ENCODE measurements around the gene AKTIP. TPM values are rescaled to one million over a fixed set of nuclear protein-coding genes. Genes with fewer than 3 reads are reported as not detected.

AKTIP gene
- total RNA-seq, 1 experiment from 2014 or later: 23.5 TPM

DNA sequence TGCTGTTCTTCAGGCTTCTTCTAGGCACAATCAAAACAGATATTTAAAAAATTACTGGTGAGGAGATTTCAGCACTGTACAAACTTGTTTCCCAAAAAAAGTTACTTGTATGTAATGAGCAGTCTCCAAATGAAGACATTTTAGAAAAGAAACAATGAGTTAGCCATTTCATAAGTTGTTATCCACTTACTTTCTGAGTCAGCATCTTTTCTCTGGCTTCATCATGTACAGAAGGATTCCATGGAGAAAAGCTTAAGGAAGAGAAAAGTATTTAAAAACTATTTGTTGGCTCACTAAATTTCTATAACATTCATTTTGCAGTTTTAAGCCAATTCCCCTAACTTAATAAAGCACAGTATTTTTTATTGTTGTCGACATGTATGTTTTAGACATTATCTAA, 10.5 kb downstream of the AKTIP start (continued):
- TF ChIP-seq, protein P1, sequence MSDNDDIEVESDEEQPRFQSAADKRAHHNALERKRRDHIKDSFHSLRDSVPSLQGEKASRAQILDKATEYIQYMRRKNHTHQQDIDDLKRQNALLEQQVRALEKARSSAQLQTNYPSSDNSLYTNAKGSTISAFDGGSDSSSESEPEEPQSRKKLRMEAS (IDR thresholded peaks at IDR 0.05): no peak
- no peak for TF ChIP-seq EZH2phosphoT487 (IDR thresholded peaks at IDR 0.05; ENCODE audit: borderline replicate concordance)
- no peak for TF ChIP-seq POLR2AphosphoS5 (IDR thresholded peaks at IDR 0.05; ENCODE audit: low read depth, low read length)

DNA sequence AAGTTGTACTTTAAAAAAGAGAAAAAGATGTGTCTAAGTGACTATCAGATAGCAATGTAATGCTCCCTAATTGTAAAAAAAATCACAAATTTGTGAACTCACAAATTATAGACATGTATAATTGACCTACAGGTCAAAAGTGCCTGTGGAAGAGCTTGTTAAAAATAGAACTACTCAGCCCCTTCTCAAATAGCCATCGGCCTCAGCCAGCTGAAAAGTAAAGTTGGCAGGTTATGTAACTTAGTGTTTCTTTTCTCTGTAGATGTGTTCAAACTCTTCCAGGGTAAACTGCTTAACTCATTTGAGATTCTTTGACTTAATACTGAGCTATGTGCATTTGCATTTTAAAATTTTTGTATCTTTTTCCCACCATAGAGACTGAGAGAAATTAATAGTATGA, 13.3 kb downstream of the AKTIP start:
- H3K27me3 ChIP-seq (ENCODE audit: insufficient read depth, low read length): no peaks in the 10 kb centered on the region
- no TSS peak for BruUV-seq (replicated peaks)
- H3K4me1 ChIP-seq (ENCODE audit: control insufficient read depth in 1 of 2, insufficient read depth in 2 of 2, low read length in 2 of 2): no peaks in the 10 kb centered on the region
- ChIA-PET RAD21 (ENCODE audit: low non-redundant PET in 1 of 2, low total read pairs in 2 of 2, uncharacterized antibody in 2 of 2, unreplicated experiment in 2 of 2) (no interaction called here), POLR2A (no interaction called here), CTCF (no interaction called here)
- no peak overlapping the region for H3K9ac ChIP-seq (ENCODE audit: low read length)
- no peaks in the 10 kb centered on the region for H3K79me2 ChIP-seq (ENCODE audit: insufficient read depth, low read length)
- no peak for TF ChIP-seq SRF (IDR thresholded peaks at IDR 0.05; ENCODE audit: low read depth)
- TF ChIP-seq, protein P1 (IDR thresholded peaks at IDR 0.05): no peak
- TF ChIP-seq RAD21 (IDR thresholded peaks at IDR 0.05; ENCODE audit: low read depth): no peak
- TF ChIP-seq, protein P2, sequence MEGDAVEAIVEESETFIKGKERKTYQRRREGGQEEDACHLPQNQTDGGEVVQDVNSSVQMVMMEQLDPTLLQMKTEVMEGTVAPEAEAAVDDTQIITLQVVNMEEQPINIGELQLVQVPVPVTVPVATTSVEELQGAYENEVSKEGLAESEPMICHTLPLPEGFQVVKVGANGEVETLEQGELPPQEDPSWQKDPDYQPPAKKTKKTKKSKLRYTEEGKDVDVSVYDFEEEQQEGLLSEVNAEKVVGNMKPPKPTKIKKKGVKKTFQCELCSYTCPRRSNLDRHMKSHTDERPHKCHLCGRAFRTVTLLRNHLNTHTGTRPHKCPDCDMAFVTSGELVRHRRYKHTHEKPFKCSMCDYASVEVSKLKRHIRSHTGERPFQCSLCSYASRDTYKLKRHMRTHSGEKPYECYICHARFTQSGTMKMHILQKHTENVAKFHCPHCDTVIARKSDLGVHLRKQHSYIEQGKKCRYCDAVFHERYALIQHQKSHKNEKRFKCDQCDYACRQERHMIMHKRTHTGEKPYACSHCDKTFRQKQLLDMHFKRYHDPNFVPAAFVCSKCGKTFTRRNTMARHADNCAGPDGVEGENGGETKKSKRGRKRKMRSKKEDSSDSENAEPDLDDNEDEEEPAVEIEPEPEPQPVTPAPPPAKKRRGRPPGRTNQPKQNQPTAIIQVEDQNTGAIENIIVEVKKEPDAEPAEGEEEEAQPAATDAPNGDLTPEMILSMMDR (IDR thresholded peaks at IDR 0.05 in 2 of 3, conservative IDR thresholded peaks at IDR 0.05 in 1 of 3; ENCODE audit: borderline replicate concordance in 1 of 3, insufficient read depth in 1 of 3, low read depth in 2 of 3, low read length in 2 of 3): no peak
- TF ChIP-seq, protein P3, sequence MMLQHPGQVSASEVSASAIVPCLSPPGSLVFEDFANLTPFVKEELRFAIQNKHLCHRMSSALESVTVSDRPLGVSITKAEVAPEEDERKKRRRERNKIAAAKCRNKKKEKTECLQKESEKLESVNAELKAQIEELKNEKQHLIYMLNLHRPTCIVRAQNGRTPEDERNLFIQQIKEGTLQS (IDR thresholded peaks at IDR 0.05): no peak
- TF ChIP-seq YY1 (IDR thresholded peaks at IDR 0.05; ENCODE audit: extremely low read depth, insufficient replicate concordance, low read depth, low read length): no peak
- no peak for TF ChIP-seq EZH2 (IDR thresholded peaks at IDR 0.05)
- TF ChIP-seq SP1 (IDR thresholded peaks at IDR 0.05; ENCODE audit: low read depth): no peak
- TF ChIP-seq ZFX (IDR thresholded peaks at IDR 0.05): no peak
- no peaks in the 10 kb centered on the region for H3K9me3 ChIP-seq (ENCODE audit: control insufficient read depth in 1 of 2, insufficient read depth in 1 of 2, low read depth in 1 of 2, low read length in 2 of 2)
- no peak for DNase-seq (ENCODE audit: low read depth, low spot score)
- peaks cover 12 to 14% of the 10 kb centered on the region in 2 experiments for H3K36me3 ChIP-seq (ENCODE audit: control insufficient read depth in 1 of 2, insufficient read depth in 2 of 2, low read length in 2 of 2)
- H4K20me1 ChIP-seq (ENCODE audit: insufficient read depth): no peaks in the 10 kb centered on the region
- H3K9me2 ChIP-seq (ENCODE audit: insufficient read depth): no peaks in the 10 kb centered on the region
- H3K27ac ChIP-seq (ENCODE audit: low read depth, low read length): no peak overlapping the region
- intact Hi-C loops (cut with micrococcal nuclease): loop anchor here (10.0 kb wide), 1 partner anchor 355 kb away; no protein-coding TSS in a partner anchor
- H2AFZ ChIP-seq (ENCODE audit: low read depth, low read length, poor library complexity, severe bottlenecking): no peak overlapping the region
- ATAC-seq: no peak
- no peak overlapping the region for H3K4me3 ChIP-seq (replicated peaks in 1 of 2; ENCODE audit: low read depth in 1 of 2, low read length in 2 of 2)
- no peak overlapping the region for H3K4me2 ChIP-seq (ENCODE audit: low read length)
